ENCODE measurements around the gene EFS. TPM values are rescaled to one million over a fixed set of nuclear protein-coding genes. Genes with fewer than 3 reads are reported as not detected.

Gene EFS, protein sequence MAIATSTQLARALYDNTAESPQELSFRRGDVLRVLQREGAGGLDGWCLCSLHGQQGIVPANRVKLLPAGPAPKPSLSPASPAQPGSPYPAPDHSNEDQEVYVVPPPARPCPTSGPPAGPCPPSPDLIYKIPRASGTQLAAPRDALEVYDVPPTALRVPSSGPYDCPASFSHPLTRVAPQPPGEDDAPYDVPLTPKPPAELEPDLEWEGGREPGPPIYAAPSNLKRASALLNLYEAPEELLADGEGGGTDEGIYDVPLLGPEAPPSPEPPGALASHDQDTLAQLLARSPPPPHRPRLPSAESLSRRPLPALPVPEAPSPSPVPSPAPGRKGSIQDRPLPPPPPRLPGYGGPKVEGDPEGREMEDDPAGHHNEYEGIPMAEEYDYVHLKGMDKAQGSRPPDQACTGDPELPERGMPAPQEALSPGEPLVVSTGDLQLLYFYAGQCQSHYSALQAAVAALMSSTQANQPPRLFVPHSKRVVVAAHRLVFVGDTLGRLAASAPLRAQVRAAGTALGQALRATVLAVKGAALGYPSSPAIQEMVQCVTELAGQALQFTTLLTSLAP
- 0.94 TPM in 1 of 2 replicates, not detected in the other for total RNA-seq

GRCh38 chr14:23365036-23365731 is at the start of gene EFS:
Gene EFS, minus strand, starts transcription at chr14:23365172. Its CDS starts 147 bp downstream, at chr14:23365025.

GRCh38 chr14:23407516-23408306 is 42.7 kb upstream of the EFS start, which contains the start of gene MYH6:
Gene MYH6, minus strand, starts transcription at chr14:23408273. Its CDS starts 1,050 bp downstream, at chr14:23407223.

GRCh38 chr14:23376482-23377197 is 11.7 kb upstream of the EFS start, which contains the start of gene CMTM5:
Gene CMTM5, plus strand, starts transcription at chr14:23377046. Its CDS starts 206 bp downstream, at chr14:23377252.

GRCh38 chr14:23372509-23372908 is 7.5 kb upstream of the EFS start, which contains the start of gene IL25:
Gene IL25, plus strand, starts transcription at chr14:23372809.

GRCh38 chr14:23352506-23353432 is 12.2 kb downstream of the EFS start, which contains the start of gene SLC22A17:
Gene SLC22A17, minus strand, starts transcription at chr14:23352887.

DNA sequence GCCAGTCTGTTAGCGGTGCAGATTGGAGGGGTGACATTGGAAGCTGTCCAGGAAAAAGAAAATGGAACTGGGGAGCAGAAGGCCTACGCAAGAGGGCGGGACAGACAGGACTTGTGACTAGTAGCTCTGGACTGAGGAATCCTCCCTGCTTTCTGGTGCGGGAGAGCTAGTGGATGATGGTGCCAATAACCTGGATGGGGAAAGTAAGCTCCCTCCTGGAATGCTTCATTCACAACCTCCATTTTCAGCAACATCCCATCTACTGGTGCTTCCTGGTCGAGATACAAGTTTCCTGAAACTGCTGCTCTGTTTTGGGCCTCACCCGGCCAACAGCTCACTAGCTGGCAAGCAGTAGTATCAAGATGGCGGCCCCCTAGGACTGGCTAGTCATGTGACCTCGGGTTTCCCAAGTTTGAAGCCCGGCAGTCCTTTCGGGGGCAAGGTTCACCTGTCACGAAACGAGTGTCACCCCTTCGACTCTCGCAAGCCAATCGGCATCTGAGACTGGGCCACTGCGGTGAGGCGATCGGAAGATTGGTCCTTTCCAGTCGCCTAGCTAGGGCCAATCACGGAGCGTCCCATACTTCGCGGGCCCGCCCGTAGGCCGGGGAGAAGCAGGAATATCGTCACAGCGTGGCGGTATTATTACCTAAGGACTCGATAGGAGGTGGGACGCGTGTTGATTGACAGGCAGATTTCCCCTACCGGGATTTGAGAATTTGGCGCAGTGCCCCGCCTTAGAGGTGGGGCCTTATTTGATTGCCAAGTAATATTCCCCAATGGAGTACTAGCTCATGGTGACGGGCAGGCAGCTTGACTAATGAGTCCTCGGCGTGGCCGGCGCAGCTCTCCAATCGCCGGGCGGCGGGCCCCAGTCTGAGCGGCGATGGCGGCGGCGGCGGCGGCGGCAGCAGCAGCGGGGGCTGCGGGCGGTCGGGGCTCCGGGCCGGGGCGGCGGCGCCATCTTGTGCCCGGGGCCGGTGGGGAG is 44.1 kb downstream of the EFS start, which contains the start of gene PABPN1:
Gene PABPN1 (plus strand): TSS at position 874 of the 988 bp plus-strand sequence. CDS start 13 bp downstream, at position 887.

GRCh38 chr14:23306412-23307145 is 58.4 kb downstream of the EFS start, which contains the start of gene BCL2L2:
Gene BCL2L2, plus strand, starts transcription at chr14:23306833. Its CDS starts 935 bp downstream, at chr14:23307768.

Other genes with a start within 250 kb of the EFS start
- not detected in 2 replicates for gene CEBPE, start 245.9 kb downstream of the EFS start, total RNA-seq
- gene SLC7A8, start 181.5 kb downstream of the EFS start, total RNA-seq, result 0.63 TPM in 1 of 2 replicates, not detected in the other
- not detected in 2 replicates for gene RNF212B, start 127.2 kb downstream of the EFS start, total RNA-seq
- gene HOMEZ, start 79.0 kb downstream of the EFS start, total RNA-seq, result 3.3 and 4.0 TPM in 2 replicates
- 1.3 and 1.9 TPM in 2 replicates for gene PPP1R3E, start 62.3 kb downstream of the EFS start, total RNA-seq
- gene BCL2L2, start 58.3 kb downstream of the EFS start, total RNA-seq, result 12.1 and 14.6 TPM in 2 replicates
- gene PABPN1, start 43.7 kb downstream of the EFS start, total RNA-seq, result 83.3 and 103 TPM in 2 replicates
- gene SLC22A17, start 12.3 kb downstream of the EFS start, total RNA-seq, result 1.1 and 8.5 TPM in 2 replicates
- gene IL25, start 7.6 kb upstream of the EFS start, total RNA-seq, result not detected in 2 replicates
- not detected in 2 replicates for gene CMTM5, start 11.9 kb upstream of the EFS start, total RNA-seq
- not detected in 2 replicates for gene MYH6, start 43.1 kb upstream of the EFS start, total RNA-seq
- not detected in 2 replicates for gene MYH7, start 70.5 kb upstream of the EFS start, total RNA-seq
- gene NGDN, start 104.5 kb upstream of the EFS start, total RNA-seq, result 56.5 and 56.8 TPM in 2 replicates
- 0.27 and 0.38 TPM in 2 replicates for gene ZFHX2, start 186.6 kb upstream of the EFS start, total RNA-seq
- 7.9 and 15.7 TPM in 2 replicates for gene THTPA, start 191.1 kb upstream of the EFS start, total RNA-seq
- 4.9 and 13.3 TPM in 2 replicates for gene AP1G2, start 202.6 kb upstream of the EFS start, total RNA-seq
- gene JPH4, start 213.6 kb upstream of the EFS start, total RNA-seq, result not detected in 2 replicates

Data from endothelial cell of coronary artery (primary cell).